ENCODE data around the gene RALGAPA2. TPM values are rescaled to one million over a fixed set of nuclear protein-coding genes. Genes with fewer than 3 reads are reported as not detected.

RALGAPA2 gene
- total RNA-seq, 1 experiment from 2014 or later: 18.2 TPM

GRCh38 chr20:20369250-20370093, 343.0 kb downstream of the RALGAPA2 start (continued):
- TF ChIP-seq FOXP4 (CRISPR knock-in tag; IDR thresholded peaks at IDR 0.05) (peak; percentile 57; the same call in 1 of the 2 replicates), E2F5 (CRISPR knock-in tag; IDR thresholded peaks at IDR 0.05) (no peak), JUN (CRISPR knock-in tag; IDR thresholded peaks at IDR 0.05) (no peak), HMGA2 (CRISPR knock-in tag; IDR thresholded peaks at IDR 0.05) (no peak), PREB (CRISPR knock-in tag; IDR thresholded peaks at IDR 0.05; ENCODE audit: borderline replicate concordance) (no peak), ZNF423 (CRISPR knock-in tag; IDR thresholded peaks at IDR 0.05) (peak; percentile 38; the same call in 1 of the 2 replicates), MAX (CRISPR knock-in tag; IDR thresholded peaks at IDR 0.05) (peak; percentile 65; the same call in 1 of the 2 replicates), E2F4 (CRISPR knock-in tag; IDR thresholded peaks at IDR 0.05; ENCODE audit: borderline replicate concordance, low read depth) (no peak), E2F1 (CRISPR knock-in tag; IDR thresholded peaks at IDR 0.05) (no peak), MXD4 (CRISPR knock-in tag; IDR thresholded peaks at IDR 0.05; ENCODE audit: borderline replicate concordance) (no peak), MYBL2 (CRISPR knock-in tag; IDR thresholded peaks at IDR 0.05) (0 out of 2 replicates have a peak, but pooled peaks have one; percentile 27), EMX1 (CRISPR knock-in tag; IDR thresholded peaks at IDR 0.05) (no peak), ZNF512 (CRISPR knock-in tag; IDR thresholded peaks at IDR 0.05; ENCODE audit: borderline replicate concordance) (no peak), ZBTB21 (CRISPR knock-in tag; IDR thresholded peaks at IDR 0.05; ENCODE audit: borderline replicate concordance) (peak; percentile 32; the same call in 1 of the 2 replicates), USF2 (CRISPR knock-in tag; IDR thresholded peaks at IDR 0.05) (no peak)
